RKO (cell line): ENCODE data around the gene NCOA1.

ENCODE experiments used
- DNase-seq: peaks from one replicate; pipeline ENCODE4 v3.0.0-alpha.2; 2016; ENCODE audit warnings: low spot score

The NCOA1 gene

DNA sequence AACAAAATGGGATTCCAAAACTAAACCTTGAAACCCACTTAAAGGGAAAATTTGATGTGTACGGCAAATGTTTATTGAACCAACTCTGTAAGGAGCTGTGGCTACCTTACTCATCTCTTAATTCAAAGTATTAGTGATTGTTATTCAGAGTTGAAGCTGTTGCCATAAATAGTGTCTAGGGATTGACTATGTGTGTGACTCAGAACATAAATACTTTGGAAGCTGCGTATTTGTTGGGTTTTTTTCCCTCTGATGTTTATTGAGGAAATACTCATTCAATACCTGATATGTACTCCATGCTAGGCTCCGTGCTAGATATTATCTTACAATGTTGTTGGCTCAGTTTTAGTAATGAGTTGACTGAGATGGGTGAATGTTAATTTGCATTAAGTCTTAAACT lies 211.7 kb downstream of the NCOA1 start:
- peak; percentile 58 for DNase-seq

DNA sequence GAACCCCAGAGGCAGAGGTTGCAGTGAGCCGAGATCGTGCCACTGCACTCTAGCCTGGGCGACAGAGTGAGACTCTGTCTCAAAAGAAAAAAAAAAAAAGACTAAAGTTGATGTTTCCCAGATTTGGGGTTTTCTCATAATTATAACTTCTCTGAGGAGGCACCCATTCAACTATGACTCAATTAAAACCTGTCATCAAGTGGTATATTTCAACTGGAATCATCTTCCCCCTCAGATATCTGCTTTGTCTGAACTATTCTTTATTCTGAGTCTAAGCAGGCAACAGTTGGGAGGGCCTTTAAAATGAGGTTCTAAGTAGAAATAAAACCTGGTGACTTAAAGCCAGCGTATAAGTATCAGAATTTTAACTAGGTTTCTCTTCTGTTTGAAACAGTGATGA lies 213.6 kb downstream of the NCOA1 start:
- DNase-seq: no peak

DNA sequence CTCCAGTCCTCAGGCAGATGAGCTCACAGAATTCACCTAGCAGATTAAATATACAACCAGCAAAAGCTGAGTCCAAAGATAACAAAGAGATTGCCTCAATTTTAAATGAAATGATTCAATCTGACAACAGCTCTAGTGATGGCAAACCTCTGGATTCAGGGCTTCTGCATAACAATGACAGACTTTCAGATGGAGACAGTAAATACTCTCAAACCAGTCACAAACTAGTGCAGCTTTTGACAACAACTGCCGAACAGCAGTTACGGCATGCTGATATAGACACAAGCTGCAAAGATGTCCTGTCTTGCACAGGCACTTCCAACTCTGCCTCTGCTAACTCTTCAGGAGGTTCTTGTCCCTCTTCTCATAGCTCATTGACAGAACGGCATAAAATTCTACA lies 216.1 kb downstream of the NCOA1 start:
- no peak for DNase-seq

DNA sequence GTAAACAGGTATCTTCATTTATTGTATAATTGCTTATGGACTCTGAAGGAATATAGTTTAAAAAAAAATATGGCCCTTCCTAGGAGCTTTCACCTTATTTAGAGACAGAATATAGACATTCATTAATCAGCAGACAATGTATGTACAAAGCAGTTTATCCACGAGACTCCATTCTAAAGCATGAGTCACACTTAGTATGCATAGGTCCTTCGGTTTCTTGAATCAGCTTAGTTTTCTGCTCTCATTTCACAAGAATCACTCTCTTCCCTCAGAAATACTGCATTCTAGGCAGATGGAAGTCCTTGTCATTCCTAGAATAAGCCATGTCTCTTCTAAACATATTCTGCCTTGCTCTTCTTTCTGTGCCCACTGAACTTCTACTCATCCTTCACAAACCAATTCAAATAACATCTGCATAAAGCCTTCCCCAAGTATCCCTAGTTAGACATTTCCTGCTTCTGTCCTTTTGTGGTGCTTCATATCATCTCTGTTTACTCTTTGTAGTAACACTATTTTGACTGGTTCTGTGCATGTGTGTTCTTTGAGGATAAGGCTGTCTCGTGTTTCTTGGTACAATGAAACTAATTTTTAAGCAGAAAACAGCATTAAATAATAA lies 217.6 kb downstream of the NCOA1 start:
- DNase-seq: peak; percentile 44

DNA sequence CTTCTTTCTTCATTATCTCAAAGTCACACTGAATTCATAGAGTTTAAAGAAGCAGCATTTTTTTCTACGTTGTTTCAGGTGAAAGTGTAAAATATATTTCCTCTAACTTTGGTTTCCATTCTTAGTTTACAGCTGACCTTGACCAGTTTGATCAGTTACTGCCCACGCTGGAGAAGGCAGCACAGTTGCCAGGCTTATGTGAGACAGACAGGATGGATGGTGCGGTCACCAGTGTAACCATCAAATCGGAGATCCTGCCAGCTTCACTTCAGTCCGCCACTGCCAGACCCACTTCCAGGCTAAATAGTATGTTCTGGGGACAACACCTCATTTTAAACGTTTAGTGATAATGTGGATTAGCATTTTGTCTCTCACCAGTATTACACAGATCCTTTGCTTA lies 219.8 kb downstream of the NCOA1 start:
- no peak for DNase-seq

DNA sequence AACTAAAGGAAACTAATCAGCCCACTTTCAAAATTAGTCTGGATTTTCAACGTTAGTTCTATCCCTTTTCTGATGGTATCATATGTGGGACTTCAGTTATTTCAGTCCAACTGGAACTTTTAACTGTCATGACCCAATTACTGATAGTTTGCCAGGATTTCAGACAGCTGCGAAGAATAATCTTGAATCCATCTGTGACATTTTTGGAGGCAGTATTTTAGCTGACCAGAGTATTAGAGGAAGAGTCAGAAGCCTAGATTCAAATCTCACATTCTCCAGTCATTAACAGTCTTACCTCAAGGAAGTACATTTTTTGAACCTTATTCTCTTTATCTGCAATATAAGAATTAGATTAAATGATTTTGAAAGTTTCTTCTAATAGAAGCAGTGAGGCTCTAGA lies 220.8 kb downstream of the NCOA1 start:
- DNase-seq: no peak

DNA sequence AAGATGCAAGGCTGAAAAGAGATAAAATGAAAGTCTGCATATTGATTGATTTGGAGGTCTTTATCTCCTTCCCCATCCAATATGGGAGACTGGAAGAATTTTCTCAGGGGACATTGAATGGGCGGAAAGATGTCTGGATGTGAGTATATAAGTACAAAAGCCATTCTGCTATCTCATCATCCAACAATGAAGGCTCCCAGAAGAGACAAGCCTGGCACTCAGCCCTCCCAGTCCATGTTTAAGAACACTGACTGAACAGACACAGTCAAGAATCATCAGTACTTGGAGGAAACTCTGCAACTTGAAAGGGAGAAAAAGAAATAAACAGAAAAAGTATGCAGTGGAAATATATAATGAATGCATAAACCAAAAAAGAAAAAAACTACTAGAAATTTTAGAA lies 221.2 kb downstream of the NCOA1 start:
- DNase-seq: no peak

DNA sequence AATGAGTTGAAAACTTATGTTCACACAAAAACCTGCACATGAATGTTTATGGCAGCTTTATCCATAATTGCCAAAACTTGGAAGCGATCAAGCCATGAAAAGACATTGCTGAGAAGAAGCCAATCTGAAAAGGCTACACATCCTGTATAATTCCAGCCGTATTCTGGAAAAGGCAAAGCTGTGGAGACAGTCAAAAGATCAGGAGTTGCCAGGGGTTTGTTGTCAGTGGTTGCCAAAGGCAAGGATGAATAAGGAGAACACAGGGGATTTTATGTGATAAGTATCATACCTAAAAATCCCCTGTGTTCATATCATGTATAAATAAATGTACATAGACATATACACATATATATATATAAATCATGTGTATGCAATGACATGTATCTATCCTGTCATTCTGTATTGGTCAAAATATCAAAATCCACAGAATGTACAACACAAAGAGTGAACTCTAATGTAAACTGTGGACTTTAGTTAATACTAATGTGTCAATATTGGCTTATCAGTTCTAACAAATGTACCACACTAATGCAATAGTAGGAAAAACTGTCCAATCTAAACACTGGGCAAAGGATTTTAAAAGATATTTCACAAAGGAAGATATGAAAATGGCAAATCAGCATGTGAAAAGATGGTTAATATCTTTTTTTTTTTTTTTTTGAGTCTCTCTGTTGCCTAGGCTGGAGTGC lies 226.4 kb downstream of the NCOA1 start:
- DNase-seq: no peak

DNA sequence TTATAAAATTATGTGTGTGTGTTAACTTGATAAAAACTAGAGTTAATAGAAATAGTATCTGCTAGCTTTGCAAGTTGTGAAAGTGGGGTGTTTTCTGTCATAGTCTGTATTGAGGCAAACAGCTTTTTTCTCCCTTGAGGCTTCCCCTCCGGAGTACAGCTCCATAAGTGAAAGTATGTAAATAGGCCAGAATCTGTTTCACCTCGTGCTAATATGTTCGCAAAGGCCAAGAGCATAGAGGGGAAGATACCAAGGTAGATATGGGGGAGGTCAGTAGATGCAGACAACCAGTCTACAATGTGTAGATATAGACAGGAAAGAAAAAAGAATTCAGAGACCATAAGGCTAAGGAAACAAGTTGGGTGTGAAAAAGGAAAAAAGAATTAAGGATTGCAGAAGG lies 229.3 kb downstream of the NCOA1 start:
- DNase-seq: no peak

DNA sequence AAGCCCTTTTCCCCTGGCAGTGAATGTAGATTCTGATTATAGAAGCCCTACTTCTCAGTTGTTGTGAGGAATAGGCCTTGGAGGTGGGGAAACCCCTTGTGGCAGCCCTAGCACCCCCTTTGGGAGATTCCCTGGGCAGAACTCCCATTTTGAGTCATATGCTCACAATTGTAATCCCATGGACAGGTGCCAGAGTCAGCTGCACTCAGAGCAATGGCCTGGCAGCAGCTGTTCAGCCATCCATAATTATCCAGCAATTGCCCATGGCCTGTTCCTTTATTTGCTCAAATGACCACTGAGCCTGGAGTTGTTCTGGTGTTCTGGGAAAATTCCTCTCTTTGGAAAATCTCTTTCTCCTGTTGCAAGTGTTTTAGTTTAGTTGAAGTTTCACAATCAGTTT lies 230.4 kb downstream of the NCOA1 start:
- DNase-seq: peak; percentile 37

DNA sequence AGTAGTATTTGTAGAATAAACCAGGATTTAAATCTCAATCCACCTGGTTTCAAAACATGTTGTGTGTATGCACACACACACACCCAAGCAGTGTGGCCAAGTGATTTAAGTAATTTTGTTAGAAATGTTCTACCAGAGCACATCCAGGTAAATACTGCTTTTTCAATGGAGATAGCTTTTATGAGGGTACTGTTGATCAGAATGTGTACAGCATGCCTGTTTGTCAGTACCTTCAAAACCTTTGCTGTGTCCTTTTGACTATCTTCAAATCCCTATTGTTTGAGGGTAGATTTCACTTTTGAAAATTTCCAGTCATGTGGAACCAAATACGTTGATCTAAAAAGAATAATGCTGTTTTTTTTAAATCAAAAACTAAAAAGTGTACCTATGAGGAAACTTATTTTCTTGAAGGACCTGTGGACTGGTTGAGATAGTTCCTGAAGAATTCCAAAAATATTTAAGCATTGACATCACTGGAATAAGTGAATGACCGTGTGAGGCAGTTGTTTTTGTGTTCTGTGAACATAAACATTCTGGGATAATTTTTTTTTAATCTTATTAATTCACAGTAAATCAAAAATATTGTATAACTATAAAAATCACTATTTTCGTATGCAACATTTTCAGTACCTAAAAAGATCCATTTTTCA lies 231.2 kb downstream of the NCOA1 start:
- DNase-seq: no peak

DNA sequence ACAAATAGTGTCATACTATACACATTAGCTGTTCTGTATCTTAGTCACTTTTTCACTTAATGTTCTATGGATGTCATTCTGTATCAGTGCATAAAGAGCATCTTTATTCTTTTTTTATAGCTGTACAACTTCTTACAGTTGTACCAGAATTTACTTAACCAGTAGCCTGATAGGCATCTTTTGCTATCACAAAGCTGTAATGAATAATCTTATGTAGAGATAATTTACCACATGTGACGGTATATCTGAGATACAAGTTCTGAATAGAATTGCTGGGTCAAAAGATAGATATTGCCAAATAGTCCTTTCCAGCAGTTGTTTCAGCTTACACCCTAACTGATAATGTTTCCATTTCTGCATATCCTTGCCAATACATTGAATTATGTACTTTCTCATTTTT lies 232.1 kb downstream of the NCOA1 start:
- DNase-seq: no peak

DNA sequence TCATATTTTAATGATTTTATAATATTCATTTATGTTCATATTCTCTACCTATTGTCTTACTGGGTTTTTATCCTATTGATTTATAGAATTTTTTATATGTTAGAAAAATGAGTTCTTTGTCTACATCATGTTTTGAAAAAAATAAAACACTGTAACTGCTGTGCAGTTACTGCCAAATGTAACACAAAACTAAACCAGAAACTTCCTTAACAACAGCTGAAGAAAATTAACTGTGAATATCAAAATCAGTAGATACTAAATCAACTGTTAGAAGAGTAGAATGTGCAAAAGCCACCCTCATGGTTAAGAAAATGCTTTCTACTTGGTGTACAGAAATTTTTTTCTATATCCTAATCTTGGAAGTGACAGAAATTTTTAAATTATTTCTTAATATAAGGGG lies 232.6 kb downstream of the NCOA1 start:
- DNase-seq: no peak

DNA sequence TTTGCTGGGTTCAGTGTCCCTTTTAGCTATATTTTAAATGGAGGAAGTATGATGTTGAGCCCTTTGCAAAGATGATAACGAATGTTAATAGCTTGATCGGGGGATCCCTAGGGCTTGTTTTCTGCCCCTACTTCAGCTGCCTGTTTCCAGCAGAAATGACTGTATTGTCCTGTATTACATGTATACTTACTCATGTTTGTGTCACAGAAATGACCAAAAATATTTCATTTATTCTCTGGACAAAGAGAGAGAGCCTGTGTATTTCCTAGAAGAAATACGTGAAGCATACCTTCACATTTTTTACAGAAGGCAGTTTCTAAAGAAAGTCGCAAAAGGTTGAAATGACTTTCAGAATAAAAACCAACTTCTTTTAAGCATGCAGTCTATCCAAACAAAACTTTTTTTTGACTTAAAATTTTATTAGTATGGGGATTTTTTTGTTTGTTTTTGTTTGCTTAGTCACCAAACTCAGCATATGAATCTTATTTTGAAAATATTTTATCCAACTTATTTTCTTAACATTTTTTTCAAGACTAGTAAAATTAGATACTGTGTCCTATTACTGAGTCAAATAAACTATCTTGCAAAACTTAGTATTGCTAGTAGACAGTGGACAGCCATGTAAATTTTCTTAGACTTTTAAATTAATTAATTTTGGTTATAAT lies 233.2 kb downstream of the NCOA1 start:
- no peak for DNase-seq

DNA sequence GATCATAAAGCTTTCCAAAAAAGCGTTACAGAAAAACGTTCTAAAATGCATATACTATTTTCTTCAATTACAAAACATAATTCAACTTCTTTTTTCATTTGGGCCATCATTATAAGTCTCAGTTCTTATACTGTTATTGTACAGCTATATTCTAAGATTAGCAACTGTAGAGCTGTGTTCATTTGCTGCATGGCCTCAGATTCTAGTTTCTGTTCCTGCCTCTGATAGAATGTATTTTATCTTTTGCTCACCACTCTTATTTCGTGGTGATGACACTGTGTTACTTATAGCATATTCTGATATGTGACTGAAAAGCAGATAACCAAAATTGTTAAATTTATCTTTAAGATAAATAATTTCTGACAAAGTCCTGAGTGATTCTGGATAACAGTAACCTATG lies 234.9 kb downstream of the NCOA1 start:
- DNase-seq: no peak

DNA sequence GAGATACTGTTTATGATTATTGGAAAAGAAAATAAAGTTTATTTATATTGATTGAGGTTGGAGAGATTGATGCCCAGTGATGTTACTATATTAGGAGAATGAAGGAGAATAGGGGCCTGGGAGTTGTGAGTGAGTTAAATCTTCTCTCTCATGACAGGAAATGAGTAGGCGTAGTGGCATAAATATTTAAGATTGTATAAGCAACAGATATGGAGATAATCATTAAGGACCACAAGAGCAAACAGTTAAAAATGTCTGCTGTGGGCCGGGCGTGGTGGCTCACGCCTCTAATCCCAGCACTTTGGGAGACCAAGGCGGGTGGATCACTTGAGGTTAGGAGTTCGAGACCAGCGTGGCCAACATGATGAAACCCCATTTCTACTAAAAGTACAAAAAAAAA lies 239.4 kb downstream of the NCOA1 start:
- no peak for DNase-seq

DNA sequence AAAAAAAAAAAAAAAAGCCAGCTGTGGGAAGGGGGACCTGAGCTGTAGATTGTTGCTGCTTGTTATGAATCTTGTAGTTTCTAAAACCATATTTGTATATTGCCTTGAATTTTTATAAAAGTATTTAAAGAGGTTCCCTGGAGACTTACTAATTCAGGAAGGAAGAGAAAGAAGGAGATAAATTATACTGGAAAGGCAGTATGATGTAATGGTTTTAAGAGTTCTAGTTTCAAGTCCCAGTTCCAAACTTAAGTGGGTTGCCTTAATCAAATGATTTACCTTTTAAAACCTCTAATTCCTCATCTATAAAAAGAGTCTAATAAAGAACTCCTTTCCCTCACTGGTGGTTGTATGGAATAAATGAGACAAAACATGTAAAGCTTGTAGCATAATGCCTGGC lies 240.0 kb downstream of the NCOA1 start:
- DNase-seq: no peak

DNA sequence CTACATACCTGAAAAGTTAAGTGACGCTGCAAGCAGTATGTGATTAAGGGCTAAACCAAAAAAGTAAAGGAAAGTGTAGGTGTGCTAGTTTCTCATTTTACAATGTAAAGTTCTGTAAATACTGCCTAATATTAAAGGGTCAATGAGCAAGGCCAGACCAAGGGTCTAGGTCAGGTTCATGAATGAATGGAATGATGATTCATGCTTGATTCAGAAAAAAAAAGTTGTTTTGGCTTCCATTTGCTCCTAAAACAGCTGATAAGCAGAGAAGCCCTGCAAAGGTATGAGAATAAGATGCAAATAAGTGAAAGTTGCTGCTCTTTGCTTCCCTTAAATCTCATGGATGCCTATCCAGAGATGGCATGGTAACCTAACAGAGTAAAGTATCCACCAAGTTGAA lies 240.9 kb downstream of the NCOA1 start:
- no peak for DNase-seq

DNA sequence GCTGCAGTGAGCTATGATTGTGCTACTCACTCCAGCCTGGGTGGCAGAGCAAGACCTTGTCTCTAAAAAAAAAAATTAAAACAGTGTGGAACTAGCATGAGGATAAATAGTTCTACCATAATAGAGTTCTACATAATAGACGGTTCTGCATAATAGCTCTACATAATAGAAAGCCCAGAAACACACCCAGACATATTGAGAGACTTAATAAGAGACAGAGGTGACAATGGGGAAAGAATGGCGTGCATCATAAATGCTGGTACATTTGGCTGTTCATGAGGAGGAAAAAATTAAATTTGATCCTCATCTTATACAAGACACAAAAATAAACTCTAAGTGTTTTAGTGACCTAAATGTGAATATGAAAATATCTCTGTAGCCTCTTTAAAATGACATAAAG lies 243.7 kb downstream of the NCOA1 start:
- DNase-seq: no peak

DNA sequence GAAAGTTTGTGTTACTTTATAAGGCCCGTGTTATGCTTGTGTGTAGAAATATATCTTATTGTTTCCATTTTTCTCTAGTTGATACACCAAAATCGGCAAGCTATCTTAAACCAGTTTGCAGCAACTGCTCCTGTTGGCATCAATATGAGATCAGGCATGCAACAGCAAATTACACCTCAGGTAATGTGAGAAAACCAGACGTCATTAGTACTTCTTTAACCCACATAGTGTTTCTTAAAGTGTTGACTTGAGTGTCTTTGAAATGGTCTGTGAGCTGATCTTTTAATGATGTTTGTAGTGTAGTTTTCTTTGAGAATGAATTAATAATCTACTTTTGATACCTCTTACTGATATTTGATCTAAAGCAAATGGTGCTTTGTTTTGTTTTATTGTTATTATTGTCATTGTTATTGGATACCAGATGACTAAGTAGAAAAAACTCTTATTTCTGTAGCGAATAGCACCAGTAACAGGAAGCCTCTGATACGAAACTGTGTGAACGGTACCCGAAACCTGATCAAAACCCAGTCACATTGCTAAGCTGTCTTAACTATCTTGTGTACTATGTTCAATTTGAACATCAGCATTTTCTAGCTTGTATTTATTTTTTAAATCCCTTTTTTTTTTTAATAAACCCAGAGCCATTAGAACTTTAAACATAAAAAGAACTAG lies 248.4 kb downstream of the NCOA1 start:
- no peak for DNase-seq

DNA sequence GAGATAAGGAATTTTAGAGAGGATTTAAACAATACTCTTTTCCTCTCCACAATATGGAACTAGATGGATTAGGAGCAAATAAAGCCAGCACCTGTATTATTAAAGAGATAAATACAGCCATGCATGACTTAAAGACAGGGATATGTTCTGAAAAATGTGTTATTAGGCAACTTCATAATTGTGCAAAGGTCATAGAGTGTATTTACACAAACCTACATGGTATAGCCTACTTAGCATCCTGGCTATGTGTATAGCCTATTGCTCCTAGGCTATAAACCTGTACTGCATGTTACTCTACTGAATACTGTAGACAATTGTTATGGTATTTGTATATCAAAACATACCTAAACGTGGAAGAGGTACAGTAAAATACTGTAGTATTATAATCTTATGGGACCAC lies 249.1 kb downstream of the NCOA1 start:
- no peak for DNase-seq

DNA sequence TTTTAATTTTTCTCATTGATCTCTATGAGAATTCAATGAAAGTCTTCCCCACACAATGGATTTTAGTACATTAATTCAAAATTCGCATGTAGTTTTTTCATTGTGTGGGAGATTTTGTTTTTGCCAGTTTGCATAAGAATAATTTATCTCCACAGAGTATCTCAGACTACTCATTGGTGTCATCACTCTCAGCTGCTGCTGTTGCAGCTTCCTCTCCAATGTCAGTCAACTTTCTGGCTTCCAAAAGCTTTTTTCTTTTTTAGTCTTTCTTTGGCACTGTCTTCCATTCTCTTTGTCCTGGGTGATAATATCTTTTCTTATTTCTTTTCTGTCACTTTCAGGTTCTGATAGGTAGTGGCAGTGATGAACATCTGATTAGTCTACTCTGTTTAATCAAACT lies 251.7 kb downstream of the NCOA1 start:
- DNase-seq: no peak

DNA sequence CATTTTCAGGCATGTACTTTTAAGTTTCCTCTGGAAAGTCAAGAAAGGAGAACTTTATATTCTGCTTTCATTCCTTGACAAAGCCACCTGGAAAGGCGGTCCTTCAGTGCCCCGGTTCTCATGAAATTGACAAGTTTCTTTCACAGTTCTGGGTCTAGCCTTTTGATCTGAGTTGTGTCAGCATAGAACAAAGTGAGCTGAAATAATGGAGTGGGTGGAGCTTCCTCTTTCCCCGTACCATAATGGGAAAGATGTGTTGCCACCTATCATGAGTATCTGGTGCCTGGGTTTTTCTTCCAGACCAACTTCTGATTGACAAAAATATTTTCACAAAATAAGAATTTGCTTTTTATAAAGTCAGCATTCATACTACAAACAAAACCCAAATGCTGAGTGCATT lies 252.9 kb downstream of the NCOA1 start:
- DNase-seq: no peak
